Sigmoid colon (tissue), 4 donors: ENCODE measurements around the gene COL6A5.

Experiments used
- CTCF ChIP-seq, 4 experiments: fragments of 450-650 bp in 3 of 4; fragments of 200-600 bp in 1 of 4; IDR thresholded peaks; one replicate each; pipeline ENCODE4 v1.5.1; 2016 to 2019; ENCODE audit warnings: antibody characterized with exemption in 4 of 4, mild to moderate bottlenecking in 3 of 4, moderate library complexity in 2 of 4
- EP300 ChIP-seq, 4 donors: sonication (generic); formaldehyde crosslinking; IDR thresholded peaks; one replicate each; pipeline ENCODE4 v1.6.1; 2017; ENCODE audit warnings: antibody characterized with exemption in 4 of 4
- POLR2A ChIP-seq, 2 donors: fragments of 450-650 bp; IDR thresholded peaks; one replicate each; pipeline ENCODE4 v1.6.1; 2016; ENCODE audit warnings: antibody characterized with exemption in 2 of 2, mild to moderate bottlenecking in 2 of 2, moderate library complexity in 2 of 2

GRCh38 chr3:130529486-130530215 lies 184.2 kb downstream of the COL6A5 start:
- TF ChIP-seq CTCF (IDR thresholded peaks at IDR 0.05) (no peak), POLR2A (IDR thresholded peaks at IDR 0.05) (no peak), EP300 (IDR thresholded peaks at IDR 0.05) (no peak)
